ENCODE measurements around the gene MSANTD1. TPM values are rescaled to one million over a fixed set of nuclear protein-coding genes. Genes with fewer than 3 reads are reported as not detected.

Gene MSANTD1
- total RNA-seq, 1 experiment from 2014 or later, result not detected

DNA sequence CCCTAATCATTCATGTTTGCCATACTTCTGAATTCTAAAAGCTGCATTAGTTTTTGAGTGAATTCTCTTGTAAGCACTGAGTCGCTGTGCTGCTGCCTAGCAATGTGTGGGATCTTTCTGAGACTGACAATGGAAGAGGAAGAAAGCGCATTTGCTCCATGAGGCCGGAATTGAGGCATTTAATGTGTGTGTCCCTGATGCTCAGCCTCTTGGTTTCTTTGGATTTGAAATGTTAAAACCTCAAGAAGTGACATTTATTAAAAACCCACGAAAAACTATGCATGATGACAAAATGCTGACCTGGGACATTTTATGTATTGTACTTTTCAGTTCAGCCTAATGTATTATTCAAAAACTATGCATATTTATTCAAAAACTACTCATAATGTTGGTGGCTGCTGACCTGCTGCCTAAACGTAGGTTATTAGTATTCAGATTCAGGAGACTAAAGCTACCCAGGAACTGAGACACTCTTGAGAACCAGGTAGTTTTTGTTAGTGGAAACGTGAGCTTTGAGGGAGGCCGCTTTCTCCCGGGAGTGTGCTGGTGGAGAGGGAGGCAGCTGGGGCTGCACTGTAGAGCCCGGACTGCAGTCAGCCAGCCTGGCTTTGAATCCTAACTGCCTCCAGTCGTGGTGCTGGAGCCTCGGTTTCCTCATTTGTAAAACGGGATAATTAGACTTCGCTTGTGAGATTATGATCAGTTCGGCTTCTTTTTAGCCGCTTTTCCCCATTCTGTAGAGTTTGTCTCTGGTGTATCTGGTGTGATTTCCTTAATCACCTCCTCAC is 55.2 kb downstream of the MSANTD1 start:
- in situ Hi-C loops (cut with HindIII; ENCODE audit: low pct_unique_long_range_greater_than_20kb, low sequenced_read_pairs), result no loop called here
- no peak for DNase-seq (ENCODE audit: low read depth)

DNA sequence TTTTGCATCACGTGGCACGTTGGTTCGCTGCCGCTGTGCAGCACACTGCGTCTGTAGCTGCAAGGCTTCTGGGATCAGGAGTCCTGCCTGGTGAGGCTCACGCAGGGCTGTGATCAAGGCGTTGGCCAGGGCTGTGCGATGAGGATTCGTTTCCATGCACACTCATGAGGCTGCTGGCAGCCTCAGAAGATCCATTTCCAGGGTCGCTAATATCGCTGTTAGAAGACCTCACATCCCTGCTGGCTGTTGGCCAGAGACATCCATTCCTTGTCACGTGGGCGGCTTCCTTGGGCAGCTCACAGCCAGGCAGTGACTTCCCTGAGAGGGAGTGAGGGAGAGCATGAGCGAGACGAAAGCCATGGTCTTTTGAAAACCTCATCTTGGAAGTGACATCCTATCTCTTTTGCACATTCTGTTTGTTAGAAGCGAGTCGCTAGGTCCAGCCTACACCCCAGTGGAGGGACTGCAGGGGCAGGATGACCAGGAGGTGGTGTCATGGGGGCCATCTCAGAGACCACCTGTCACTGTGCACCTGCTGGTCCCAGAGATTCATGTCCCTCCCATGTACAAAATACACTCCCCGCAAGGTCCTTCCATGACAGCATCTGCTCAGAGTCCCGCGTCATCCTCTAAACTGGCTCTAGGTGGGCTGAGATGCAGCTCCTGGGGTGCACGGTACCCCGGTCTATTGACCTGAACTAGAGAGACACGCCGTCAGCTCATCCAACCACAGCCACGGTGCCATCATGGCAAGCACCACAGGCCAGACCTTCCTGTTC is 56.1 kb downstream of the MSANTD1 start:
- no peak for DNase-seq (ENCODE audit: low read depth)
- in situ Hi-C loops (cut with HindIII; ENCODE audit: low pct_unique_long_range_greater_than_20kb, low sequenced_read_pairs), result no loop called here

DNA sequence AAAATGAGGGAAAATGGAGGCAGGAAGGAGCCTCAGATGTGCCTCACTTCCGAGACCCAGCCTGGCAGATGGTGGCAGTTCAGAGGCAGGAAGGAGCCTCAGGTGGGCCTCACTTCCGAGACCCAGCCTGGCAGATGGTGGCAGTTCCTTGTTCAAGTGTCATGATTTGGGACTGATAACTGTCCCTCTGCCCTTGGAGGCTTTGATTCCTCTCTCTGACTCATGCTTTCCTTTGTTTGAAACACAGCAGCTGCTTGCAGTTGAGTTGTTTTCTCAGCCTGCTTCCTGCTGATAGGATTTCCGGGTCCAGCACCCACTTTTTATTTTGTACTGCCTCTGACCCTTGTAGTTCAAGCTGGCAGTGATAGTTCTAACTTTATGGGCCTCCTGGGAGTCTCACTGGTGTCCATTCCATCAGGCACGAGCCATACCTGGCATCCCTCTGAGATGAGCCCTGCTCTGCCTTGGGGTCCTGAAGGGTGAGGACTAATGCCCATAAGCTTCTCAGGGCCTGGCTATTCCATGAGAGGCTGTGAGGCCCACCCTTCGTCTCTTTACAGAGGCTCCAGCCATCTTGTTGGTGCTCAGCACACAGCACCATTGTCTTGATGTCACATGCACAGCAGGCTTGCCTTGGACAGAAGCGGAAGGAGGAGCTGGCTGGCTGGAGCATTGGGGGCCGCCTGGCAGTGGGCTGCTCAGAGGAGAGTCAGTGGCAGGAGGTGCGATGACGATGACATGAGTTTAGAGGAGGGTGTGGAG is 56.8 kb downstream of the MSANTD1 start:
- no peak for DNase-seq (ENCODE audit: low read depth)
- in situ Hi-C loops (cut with HindIII; ENCODE audit: low pct_unique_long_range_greater_than_20kb, low sequenced_read_pairs), result no loop called here

Other genes starting within 250 kb of the MSANTD1 start
- gene HTT-AS, start 174.6 kb upstream of the MSANTD1 start, total RNA-seq (2014; rRNA removed; shearing (Covaris generic); ENCODE audit: low replicate concordance), result not detected in 2 replicates
- 11.4 and 20.7 TPM in 2 replicates for gene HTT, start 174.5 kb upstream of the MSANTD1 start, total RNA-seq (2014; rRNA removed; shearing (Covaris generic); ENCODE audit: low replicate concordance)
- gene RGS12, start 43.9 kb downstream of the MSANTD1 start, total RNA-seq (2014; rRNA removed; shearing (Covaris generic); ENCODE audit: low replicate concordance), result 13.1 and 27.0 TPM in 2 replicates
- not detected in 2 replicates for gene HGFAC, start 192.8 kb downstream of the MSANTD1 start, total RNA-seq (2014; rRNA removed; shearing (Covaris generic); ENCODE audit: low replicate concordance)
- 19.8 and 20.7 TPM in 2 replicates for gene DOK7, start 214.1 kb downstream of the MSANTD1 start, total RNA-seq (2014; rRNA removed; shearing (Covaris generic); ENCODE audit: low replicate concordance)